ENCODE measurements around the gene ANKRD50. TPM values are rescaled to one million over a fixed set of nuclear protein-coding genes. Genes with fewer than 3 reads are reported as not detected.

ANKRD50 gene
- total and polyA plus RNA-seq, 5 experiments from 2014 or later = 0.06 to 1.1 (median 0.54) TPM; not detected in 1

- no peak overlapping the region for H3K4me3 Mint-ChIP-seq
- ATAC-seq = no peak
These were observed 70.7 kb downstream of the ANKRD50 start for GRCh38 chr4:124641715-124642381.

GRCh38 chr4:124640022-124640730 lies 72.4 kb downstream of the ANKRD50 start:
- H3K4me1 Mint-ChIP-seq = no peaks in the 10 kb centered on the region
- no peaks in the 10 kb centered on the region for H3K36me3 Mint-ChIP-seq
- H3K4me3 Mint-ChIP-seq = no peak overlapping the region
- no peak overlapping the region for H3K27ac Mint-ChIP-seq
- POLR2A ChIA-PET = no interaction called here
- DNase-seq = no peak
- ATAC-seq = no peak
- H3K27me3 Mint-ChIP-seq = peaks cover 0 to 8% (median 5%) of the 10 kb centered on the region in 5 donors
- H3K9me3 Mint-ChIP-seq = peaks cover 0 to 3% (median 0%) of the 10 kb centered on the region in 9 donors

More at GRCh38 chr4:124641715-124642381, 70.7 kb downstream of the ANKRD50 start:
- no peak overlapping the region for H3K27ac Mint-ChIP-seq
- peaks cover 0 to 8% (median 5%) of the 10 kb centered on the region in 5 donors for H3K27me3 Mint-ChIP-seq
- POLR2A ChIA-PET = no interaction called here
- no peak for DNase-seq
- H3K4me1 Mint-ChIP-seq = no peaks in the 10 kb centered on the region
- H3K36me3 Mint-ChIP-seq = no peaks in the 10 kb centered on the region
- peaks cover 0 to 3% (median 0%) of the 10 kb centered on the region in 9 donors for H3K9me3 Mint-ChIP-seq

GRCh38 chr4:124637321-124637720 lies 75.2 kb downstream of the ANKRD50 start:
- Mint-ChIP-seq H3K27me3 (peaks cover 0 to 8% (median 0%) of the 10 kb centered on the region in 5 donors), H3K36me3 (no peaks in the 10 kb centered on the region), H3K4me1 (no peaks in the 10 kb centered on the region), H3K9me3 (peaks cover 0 to 3% (median 0%) of the 10 kb centered on the region in 9 donors), H3K27ac (no peak overlapping the region), H3K4me3 (no peak overlapping the region)
- ATAC-seq (no peak), DNase-seq (no peak)
- POLR2A ChIA-PET = no interaction called here

GRCh38 chr4:124636788-124637187 lies 75.7 kb downstream of the ANKRD50 start:
- H3K4me3 Mint-ChIP-seq = no peak overlapping the region
- peaks cover 0 to 3% (median 0%) of the 10 kb centered on the region in 9 donors for H3K9me3 Mint-ChIP-seq
- no peaks in the 10 kb centered on the region for H3K36me3 Mint-ChIP-seq
- H3K4me1 Mint-ChIP-seq = no peaks in the 10 kb centered on the region
- ATAC-seq (no peak), DNase-seq (no peak)
- POLR2A ChIA-PET = no interaction called here
- H3K27me3 Mint-ChIP-seq = peaks cover 0 to 8% (median 0%) of the 10 kb centered on the region in 5 donors
- H3K27ac Mint-ChIP-seq = no peak overlapping the region

DNA sequence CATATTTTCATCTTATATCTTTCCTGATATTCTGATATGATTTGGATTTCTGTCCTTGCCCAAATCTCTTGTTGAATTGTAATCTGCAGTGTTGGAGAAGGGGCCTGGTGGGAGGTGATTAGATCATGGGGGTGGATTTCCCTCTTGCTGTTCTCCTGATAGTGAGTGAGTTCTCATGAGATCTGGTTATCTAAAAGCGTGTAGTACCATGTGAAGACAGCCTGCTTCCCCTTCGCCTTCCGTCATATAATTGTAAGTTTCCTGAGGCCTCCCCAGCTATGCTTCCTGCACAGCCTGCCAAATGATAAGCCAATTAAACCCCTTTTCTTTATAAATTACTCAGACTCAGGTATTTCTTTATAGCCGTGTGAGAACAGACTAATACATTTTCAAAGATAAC lies 77.2 kb downstream of the ANKRD50 start:
- DNase-seq = no peak
- no peak for ATAC-seq
- H3K4me3 Mint-ChIP-seq = no peak overlapping the region
- H3K27ac Mint-ChIP-seq = no peak overlapping the region
- POLR2A ChIA-PET = no interaction called here
- no peaks in the 10 kb centered on the region for H3K4me1 Mint-ChIP-seq
- H3K27me3 Mint-ChIP-seq = peaks cover 0 to 8% (median 0%) of the 10 kb centered on the region in 5 donors
- no peaks in the 10 kb centered on the region for H3K36me3 Mint-ChIP-seq
- H3K9me3 Mint-ChIP-seq = peaks cover 0 to 3% (median 0%) of the 10 kb centered on the region in 9 donors

DNA sequence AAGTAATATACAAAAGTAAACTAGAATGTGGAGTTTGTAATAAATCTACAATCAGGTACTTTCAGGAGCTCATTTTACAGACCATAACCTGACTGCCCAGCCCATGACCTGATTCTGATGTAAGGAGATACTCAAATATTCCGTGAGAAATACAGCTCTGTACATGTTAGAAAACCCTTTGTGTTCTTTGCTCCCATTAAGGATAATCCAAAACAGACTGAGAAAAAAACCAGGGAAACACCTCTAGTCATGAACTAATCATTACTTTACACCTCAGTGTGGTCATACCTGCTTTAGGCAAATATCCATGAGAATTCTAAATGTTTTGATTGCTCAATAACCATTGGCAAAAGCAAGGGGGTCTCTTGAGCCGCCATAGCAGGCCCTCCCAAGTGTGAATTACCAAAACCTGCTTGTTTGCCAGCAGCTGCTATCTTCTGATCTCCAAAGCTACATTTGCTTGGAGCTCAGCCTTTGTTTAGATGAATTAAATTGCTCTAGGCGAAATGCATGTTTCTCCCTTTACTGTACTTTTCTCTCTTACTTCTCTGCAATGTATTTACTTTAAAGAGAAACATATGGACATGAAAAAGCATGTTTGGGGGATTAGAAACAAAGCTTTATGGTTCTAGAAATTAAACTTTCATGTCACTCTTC lies 79.1 kb downstream of the ANKRD50 start:
- DNase-seq = no peak
- Mint-ChIP-seq H3K36me3 (no peaks in the 10 kb centered on the region), H3K27ac (no peak overlapping the region)

GRCh38 chr4:124632439-124632838 lies 80.1 kb downstream of the ANKRD50 start:
- no peak for ATAC-seq
- Mint-ChIP-seq H3K4me3 (no peak overlapping the region), H3K27ac (no peak overlapping the region), H3K9me3 (no peaks in the 10 kb centered on the region), H3K27me3 (peaks cover 0 to 5% (median 0%) of the 10 kb centered on the region in 5 donors), H3K36me3 (no peaks in the 10 kb centered on the region), H3K4me1 (no peaks in the 10 kb centered on the region)
- DNase-seq = no peak
- POLR2A ChIA-PET = no interaction called here

More for the DNA sequence above, 79.1 kb downstream of the ANKRD50 start:
- H3K9me3 Mint-ChIP-seq = peaks cover 0 to 3% (median 0%) of the 10 kb centered on the region in 9 donors
- POLR2A ChIA-PET = no interaction called here
- peaks cover 0 to 8% (median 0%) of the 10 kb centered on the region in 5 donors for H3K27me3 Mint-ChIP-seq
- no peaks in the 10 kb centered on the region for H3K4me1 Mint-ChIP-seq
- no peak overlapping the region for H3K4me3 Mint-ChIP-seq
- ATAC-seq = no peak

GRCh38 chr4:124631760-124632159 lies 80.8 kb downstream of the ANKRD50 start:
- no peak for ATAC-seq
- Mint-ChIP-seq H3K9me3 (no peaks in the 10 kb centered on the region), H3K4me1 (no peaks in the 10 kb centered on the region), H3K27ac (no peak overlapping the region), H3K27me3 (no peaks in the 10 kb centered on the region), H3K4me3 (no peak overlapping the region), H3K36me3 (no peaks in the 10 kb centered on the region)
- POLR2A ChIA-PET = no interaction called here
- no peak for DNase-seq

DNA sequence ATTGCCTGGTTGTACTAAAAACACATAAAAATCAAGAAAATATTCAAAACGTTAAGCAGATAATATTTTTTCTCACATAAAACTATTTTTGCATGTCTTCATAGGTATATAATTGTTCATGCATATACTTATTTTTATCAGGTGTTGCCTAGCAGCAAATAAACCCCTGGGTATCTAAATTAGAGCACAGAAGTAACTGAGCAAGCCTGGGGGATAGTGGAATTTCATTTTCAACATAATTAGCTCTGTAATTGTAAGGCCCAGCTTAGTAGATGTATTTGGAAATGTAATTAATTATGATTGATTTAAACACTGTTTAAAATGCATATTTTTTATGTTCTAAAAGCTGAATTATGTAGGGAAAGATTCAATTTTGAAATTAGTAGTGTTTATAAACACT lies 82.9 kb downstream of the ANKRD50 start:
- POLR2A ChIA-PET = no interaction called here

More for the DNA sequence above, 82.9 kb downstream of the ANKRD50 start:
- ATAC-seq = no peak
- no peaks in the 10 kb centered on the region for H3K4me1 Mint-ChIP-seq
- H3K27ac Mint-ChIP-seq = no peak overlapping the region
- no peak for DNase-seq
- peaks cover 0 to 2% (median 0%) of the 10 kb centered on the region in 9 donors for H3K9me3 Mint-ChIP-seq
- no peaks in the 10 kb centered on the region for H3K27me3 Mint-ChIP-seq
- no peak overlapping the region for H3K4me3 Mint-ChIP-seq
- no peaks in the 10 kb centered on the region for H3K36me3 Mint-ChIP-seq
